Effector CD4-positive, alpha-beta T cell (primary cell): ENCODE data around the gene SARDH.
A peak's percentile ranks its signal among the peaks of the same experiment; 100 is the strongest.

Experiments
- DNase-seq: peaks from one replicate; pipeline ENCODE4 v3.0.0-alpha.2; 2020
- total RNA-seq: gene quantifications from one replicate; lab custom pipeline; 2026; lab: John Stamatoyannopoulos, UW

The SARDH gene, protein sequence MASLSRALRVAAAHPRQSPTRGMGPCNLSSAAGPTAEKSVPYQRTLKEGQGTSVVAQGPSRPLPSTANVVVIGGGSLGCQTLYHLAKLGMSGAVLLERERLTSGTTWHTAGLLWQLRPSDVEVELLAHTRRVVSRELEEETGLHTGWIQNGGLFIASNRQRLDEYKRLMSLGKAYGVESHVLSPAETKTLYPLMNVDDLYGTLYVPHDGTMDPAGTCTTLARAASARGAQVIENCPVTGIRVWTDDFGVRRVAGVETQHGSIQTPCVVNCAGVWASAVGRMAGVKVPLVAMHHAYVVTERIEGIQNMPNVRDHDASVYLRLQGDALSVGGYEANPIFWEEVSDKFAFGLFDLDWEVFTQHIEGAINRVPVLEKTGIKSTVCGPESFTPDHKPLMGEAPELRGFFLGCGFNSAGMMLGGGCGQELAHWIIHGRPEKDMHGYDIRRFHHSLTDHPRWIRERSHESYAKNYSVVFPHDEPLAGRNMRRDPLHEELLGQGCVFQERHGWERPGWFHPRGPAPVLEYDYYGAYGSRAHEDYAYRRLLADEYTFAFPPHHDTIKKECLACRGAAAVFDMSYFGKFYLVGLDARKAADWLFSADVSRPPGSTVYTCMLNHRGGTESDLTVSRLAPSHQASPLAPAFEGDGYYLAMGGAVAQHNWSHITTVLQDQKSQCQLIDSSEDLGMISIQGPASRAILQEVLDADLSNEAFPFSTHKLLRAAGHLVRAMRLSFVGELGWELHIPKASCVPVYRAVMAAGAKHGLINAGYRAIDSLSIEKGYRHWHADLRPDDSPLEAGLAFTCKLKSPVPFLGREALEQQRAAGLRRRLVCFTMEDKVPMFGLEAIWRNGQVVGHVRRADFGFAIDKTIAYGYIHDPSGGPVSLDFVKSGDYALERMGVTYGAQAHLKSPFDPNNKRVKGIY
- total RNA-seq, result 10.1 reads per million, percentile 32 among the genes with 10 or more reads in this experiment

DNA sequence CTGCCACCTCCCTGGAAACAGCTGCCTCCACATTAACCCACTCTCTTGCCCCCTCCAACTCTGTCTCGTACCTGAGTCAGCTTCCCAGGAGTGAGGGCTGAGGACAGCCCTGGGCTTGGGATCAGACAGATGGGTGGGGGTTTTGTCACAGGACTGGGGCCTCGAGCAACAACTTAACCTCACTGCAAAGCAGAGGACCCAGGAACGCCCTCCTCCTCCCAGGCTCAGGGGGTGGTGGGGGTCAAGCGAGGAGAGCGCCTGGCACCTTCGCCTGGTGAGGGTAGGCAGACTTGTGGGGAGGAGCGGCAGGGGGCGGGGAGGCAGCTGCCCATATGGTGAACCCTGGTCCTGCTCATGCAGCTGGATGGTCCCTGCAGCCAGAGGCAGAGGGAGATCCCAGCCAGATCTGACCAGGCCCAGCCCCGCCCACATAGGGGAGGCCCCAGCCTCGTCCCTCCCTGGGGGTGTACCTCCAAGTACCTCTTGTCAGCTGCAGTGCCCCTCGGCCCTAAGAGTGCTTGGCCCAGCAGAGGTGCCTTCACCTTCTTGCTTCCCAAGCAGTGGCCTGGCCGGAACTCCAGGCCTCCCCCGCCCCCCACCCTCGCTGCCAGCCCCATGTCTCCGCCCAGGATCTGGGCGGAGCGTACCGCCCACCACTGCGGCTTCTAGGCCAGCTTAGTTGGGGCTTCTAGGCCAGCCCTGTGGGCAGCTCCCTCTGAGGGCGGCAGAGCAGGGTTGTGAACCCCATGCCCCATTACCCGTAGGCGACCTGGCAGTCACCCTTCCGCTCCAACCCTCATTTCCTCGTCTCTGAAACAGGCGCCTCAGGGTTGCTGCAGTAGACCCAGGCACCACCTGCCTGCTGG, at the start of gene SARDH:
Gene SARDH (minus strand): TSS at position 579 of the 866 bp plus-strand sequence. CDS start 4,179 bp downstream, outside the sequence.
- no peak for DNase-seq

DNA sequence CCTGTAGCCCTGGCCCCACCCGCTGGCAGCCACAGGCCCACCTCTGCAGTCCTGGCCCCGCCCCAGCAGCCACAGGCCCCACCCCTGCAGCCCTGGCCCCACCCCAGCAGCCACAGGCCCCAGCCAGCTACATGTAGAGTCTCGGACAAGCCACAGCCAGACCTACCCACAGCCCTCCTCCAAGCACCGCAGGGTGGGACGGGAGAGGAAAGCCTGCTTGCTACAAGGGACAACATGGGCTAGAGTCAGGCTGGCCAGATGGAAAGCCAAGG, 49.5 kb upstream of the SARDH start:
- no peak for DNase-seq

DNA sequence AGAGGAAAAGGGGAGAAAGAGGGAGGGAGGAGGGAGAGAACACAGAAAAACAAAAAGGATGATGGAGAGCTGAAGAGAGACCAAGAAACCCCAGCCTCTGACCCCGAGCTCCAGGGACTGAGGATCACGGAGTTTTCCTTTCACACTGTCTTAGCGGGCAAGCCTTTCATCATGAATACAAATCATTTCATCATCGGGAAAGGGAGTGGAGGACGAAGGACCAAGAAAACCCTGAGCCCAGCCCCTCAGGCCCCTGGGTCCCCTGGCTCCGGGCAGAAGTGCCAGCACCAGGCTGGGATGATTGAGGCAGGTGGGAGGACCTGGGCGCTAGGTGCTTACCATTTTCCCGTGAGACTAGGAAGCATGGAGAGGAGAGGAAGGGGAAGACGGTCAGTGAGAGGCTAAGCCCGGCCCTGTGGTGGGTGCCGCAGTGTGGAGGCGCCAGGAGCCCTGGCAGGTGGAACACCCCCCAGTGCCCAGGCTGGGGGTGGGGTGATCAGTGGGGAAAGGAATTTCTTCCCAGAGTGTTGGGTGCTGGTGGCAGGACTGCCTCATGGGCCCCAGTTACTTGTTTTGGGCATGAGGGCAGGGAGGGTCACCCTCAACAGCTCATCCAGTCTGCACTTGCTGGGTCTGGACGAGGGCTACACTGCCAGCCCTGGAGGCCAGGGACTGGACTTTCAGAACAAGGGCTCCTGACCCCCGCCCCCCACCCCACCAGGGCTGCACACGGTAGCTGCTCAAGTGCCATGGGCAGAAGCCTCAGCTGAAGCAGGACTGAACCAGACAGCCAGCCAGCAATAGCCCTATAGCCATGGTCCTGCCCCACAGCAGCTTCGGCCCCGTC, 49.0 kb upstream of the SARDH start:
- DNase-seq, result no peak

DNA sequence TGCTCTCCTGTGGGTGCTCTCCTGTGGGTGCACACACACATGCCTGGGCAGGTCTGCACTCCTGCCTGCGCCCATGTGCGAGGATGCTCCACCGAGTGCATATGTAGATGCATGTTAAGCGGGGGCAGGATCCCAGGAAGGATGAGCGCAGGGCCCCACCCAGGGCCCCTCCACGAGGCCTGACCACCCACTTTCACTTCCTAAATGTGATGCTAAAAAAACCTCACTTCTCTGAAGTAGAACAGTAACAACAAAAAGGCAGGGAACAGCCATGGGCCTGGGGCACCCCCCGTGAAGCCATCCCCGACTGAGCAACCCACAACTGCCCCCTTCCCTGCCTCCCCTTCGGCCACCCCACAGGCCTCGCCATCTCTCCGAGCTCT, 48.2 kb upstream of the SARDH start:
- no peak for DNase-seq

DNA sequence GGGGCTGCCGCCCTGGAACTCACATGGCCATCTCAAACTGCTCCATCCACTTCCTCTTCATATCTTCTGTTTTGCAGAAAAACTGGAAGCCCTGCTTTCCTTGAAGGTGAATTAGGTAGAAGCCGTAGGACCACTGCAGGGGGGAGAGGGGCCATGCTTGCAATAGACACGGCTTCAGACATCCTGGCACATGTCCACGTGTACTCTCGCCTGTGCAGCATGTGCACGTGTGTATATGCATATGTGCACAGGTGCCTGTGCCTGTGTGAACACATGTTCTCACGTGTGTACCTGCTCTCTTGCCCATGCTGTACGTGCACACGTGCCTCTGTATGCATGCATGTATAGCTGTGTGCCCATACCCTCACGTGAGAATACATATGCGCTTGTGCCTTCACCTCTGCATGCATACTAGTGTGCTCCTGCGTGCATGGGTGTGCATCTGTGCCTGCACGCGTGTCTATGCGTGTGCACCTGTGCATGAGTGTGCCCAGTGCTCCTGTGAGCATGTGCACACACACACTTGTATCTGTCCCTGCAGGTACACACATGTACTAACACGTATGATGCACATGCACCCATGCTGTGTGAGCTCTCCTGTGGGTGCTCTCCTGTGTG, 47.7 kb upstream of the SARDH start:
- no peak for DNase-seq

DNA sequence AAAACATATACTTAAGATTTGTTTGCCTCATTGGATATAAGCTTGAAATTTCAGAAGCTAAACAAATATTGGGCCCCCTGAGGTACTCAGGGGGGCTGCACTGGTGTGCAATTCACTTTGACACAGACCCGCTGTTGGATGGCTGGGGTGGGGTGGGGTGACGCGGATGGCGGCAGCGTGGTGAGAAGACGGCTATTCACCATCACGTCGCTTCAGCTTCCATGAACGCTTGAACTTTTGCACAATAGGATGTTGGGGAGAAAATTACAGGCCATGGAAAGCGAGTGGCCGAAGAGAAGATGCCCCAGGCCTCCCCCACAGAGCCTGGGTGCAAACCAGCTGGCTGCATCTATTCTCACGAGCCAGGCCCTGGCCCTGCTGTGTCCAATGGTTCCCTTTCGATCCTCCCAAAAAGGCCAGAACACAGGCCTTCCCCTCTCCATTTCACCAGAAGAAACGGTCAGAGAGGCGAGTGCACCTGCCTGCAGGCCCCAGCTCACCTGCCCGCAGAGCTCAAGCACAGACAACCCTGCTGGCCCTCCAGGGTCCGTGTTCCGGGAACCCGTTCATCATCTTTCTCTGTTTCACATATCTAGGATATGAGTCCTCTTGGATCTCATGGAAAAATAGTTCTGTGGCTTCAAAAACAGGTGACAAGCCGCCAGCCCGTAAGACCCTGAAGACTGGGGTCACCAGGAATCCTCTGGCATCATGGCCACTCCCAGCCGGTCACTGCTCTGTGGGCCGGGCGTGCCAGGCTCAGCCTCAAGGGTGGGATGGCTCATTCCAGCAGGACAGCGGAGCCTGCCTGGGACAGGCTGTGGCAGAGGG, 46.8 kb upstream of the SARDH start:
- DNase-seq, result no peak

DNA sequence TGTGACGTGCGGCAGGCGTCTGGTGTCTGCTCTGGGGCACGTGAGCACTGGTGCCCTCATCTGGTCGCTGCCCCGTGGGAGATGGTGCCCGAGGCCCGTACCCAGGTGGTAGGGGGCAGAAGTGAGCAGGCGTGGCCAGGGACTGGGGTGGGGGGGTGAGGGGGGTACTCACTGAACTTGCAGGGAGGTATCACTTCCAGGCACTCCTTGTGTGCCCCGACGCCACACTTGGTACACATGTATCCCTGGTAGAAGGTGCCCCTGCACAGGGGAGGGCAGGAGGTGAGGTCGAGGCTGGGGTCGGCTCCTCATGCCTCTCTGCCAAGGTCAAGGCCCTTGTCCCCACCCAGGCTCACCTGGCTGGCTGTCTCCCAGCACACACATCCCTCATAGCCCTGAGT, 45.2 kb upstream of the SARDH start:
- no peak for DNase-seq

DNA sequence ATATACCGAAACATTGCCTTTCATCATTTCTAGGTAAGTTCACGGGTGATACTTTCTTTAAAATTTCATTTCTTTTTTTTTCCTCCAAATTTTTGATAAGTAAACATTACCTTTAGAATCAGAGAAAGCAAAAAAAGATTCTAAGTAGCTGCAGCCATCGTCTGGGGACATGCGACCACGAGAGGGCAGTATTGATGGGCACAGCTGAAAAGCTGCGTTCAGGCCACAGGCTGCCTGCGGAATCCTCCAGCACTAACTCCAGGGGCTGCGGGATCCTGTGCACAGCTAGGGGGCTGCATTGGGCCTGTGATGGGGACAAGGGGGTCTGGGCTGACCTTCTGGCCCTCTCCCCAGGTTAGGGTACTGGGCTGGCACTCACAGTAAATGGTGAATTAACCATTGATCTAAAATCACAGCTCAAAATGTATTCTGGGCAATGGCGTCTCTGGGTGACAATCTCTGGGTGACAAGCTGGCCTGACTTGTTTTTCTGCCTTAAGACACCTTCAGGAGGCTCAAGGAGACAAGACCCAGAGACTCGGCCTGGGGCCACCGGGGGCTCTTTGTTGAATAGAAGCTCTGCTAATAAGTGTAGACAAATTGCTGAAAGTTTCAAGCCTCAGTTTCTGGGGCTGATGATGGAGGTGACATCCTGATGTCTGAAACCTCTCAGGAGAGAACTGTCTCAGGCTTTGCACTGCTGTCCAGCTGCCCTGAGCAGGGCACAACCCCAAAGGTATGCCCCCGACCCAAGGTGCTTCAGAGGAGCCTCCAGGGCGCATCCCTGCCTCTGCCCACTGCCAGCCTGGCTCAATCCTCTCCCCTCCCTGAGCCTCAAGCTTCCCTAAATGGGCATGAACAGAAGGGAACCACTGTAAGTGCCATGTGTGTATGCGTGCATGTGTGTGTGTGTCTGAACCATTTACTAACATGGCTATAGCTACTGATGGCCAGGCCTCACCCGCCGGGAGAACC, 44.3 kb upstream of the SARDH start:
- DNase-seq, result peak; percentile 56

DNA sequence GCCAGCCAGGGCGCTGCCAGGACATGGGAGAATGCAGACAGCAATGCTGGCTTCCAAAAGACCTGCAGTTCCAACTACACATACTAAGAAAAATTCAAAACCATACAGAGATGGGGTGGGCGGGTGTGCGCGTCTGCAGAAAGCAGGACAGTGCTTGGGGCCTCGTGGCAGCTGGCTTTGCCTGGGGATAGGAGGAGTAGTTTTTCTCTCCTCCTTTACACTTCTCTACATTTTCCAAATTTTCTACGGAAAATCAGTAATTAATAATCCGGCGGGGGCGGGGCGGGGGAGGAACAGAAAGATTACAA, 43.6 kb upstream of the SARDH start:
- no peak for DNase-seq

DNA sequence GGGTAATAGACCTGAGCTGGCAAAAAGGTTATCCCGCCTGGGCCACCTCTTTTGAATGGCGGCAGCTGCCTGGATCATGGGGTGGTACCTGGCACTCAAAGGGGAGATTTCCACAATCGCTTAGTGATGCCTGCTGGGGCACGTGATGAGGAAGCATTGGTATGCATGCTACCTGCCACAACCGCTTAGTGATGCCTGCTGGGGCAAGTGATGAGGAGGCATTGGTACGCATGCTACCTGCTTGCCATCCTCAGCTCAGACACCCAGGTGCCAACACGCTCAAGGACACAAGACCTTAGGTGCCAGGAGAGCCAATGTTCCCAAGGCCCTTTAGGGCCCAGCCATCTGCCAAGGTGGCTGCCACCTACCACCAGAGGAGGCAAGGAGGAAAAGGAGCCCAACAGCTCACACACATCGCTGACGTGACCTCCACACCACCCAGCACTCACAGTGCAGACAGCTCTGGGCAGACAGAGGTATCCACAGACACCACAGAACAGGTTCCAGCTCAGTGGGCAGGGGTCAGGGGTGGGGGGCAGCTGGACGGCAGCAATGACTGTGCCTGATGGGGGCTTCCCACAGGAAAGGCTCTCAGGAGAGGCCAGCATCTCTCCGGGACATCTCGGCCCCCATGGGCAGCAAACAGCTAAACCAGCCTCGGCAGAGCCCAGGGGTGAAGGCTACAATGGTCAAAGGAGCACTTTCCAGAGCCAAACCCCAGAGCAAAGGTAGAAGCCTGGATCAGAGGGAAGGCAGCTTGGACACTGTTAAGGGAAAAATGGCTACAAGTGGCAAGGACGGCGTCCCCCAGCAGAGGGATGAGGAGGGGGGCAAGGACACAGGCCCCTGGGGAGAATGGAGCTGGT, 43.0 kb upstream of the SARDH start:
- no peak for DNase-seq

DNA sequence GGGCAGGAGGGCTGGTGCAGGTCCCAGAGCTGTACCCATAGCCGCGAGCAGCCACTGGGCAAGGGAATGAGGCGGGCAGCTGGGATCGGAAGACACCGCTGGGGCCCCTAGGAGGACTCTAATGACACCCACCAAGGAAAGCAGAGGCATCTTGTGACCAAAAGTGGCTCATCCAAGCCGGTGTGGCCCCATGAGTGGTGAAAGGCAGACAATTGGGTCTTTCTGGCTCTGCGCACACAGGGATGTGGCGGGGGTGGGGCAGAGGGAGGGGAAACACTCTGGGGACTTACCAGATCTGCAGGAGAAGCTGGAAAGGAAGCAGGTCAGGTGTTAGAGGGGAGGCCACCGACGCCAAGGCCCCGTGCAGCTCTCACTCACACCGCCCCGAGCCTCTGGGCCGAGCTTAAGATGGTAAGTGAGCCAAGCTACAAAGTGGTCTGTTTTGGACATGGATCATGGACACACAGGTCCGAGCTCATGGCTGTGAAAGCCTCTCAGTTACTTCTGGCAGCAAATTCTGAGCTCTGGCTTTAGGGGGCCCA, 42.3 kb upstream of the SARDH start:
- no peak for DNase-seq

DNA sequence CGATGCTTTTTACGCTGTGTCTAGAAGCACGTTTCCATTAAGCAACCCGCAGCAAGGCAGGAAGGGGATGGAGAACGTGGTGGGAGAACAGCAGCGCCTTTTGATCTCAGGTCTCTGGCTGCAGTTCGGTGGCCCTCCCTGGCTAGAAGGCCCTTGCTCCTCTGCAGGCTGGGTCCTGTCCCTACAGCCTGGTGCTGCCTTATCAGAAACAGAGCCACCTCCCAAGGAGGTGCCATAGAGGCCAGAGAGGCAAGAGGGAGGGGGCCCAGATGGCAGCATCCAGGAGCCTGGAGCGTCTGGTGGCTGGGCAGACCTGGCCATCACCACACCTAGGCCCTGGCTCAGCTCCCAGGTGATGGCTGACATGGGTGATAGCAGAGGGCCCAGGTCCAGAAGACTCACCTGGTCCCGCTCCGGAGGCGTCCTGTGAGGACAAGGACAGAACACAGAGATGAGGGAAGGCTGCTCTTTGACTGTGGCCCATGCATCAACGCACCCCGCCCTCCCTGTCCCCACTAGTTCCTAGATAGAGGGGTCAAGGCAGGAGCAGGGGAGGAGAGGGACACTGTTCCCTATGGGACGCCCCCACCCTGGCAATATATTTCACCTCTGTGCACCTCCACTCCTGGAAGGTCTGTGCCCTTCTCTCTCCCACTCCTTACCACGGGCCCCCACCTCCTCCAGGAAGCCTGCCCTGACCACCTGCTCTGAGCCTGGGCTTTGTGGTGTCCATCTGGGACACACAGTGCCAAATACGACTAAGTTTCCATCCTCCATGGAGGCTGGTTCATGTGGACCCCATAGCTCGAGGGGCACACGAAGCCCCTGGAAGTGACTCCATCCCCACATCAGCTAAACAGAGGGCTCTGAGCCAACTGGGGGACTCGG, 41.6 kb upstream of the SARDH start:
- no peak for DNase-seq

DNA sequence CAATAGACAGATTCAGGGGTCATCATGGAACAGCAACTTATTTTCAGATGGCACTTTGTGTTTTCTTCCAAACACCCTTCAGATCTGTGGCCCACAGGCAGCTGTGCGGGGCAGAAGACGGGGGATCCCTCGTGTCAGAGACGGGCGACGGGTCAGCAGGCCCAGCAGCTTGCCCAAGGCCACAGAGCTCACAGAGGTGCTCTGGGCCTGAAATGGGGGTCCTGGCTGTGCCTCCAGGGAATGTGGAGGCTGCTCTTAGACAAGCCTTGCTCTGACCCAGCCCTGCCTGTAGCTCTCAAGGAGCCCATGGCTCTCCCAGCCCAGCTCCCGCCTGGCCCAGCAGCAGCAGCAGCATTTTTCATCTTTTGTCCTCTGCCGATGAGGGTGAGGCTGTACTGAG, 40.9 kb upstream of the SARDH start:
- DNase-seq, result no peak

DNA sequence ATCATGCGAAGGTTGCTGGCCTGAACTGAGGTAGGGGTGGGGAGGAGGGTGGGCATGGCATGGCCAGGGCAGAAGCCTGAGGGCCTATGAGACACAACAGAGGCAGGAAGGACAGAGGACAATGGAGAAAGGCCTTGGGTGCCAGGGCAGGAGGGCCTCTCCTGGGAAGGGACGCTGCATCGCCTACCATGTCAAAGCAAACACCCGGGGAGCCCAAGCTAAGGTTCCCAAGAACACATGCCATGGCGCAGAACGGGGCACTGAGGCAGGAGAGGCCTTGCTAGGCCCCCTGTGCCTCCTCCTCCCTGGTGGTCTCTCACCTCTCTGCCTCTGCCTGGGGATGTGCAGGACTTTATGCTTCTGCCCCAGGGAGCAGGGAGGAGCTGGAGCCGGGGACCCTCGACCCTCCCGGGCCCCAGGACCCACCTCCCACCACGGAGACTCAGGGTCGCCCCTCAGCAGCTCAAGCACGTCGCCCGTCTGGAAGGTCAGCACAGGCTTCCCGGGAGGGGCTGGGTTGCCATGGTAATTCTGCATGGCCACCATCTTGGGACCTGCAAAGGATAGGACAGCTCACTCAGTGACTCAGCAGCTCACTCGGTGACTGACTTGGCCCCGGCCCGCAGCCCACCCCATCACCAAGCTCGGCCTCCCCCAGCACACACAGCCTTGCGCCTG, 40.3 kb upstream of the SARDH start:
- no peak for DNase-seq

DNA sequence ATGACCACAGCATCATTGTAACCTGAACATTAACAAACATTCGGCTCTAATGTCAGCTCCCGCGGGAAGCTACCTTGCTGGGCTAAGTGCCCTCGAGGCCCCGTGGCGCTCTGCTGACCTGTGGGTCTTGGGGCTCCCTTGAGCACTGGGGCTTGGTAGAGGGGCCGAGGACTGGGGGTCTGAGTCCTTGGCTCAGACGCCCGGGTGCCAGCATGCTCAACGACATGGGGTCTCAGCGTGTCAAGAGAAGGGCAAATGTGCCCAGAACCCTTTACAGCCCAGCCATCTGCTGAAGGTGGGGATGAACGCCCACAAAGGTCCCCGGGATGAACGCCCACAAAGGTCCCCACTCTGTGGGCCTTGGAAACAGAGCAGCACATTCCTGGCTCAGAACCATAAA, 39.7 kb upstream of the SARDH start:
- no peak for DNase-seq

DNA sequence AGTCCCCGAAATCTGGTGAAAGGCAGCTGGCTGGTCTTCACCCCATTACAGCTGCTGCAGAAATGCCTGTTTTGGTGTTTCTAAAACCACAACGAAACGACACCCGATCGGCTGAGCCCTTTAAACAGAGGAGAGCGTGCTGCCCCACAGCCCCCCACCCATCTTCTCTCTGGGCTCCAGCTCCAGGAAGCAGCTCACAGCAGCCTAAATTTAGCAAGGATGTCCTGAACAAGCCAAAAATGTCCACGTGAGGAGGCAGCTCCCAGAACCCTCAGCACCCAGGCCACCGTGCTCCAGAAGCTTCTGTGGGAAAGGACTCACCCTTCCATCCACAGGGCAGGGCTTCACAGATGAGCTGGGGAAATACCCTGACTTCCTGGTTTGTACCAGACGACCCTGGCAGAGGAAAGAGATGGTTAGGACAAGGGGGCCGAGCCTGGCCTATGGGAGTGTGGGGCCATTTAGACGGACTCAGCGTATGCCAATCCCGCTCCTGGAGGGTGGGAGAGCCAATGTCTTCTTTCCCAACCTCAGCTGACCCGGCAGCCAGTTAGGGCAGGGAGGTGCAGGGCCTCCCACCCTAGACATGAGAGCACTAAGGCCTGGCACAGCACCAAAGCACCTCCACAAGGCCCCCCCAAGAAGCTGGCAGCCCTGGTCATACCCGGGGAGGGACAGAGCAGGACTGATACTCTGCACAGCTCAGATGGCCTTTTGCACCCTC, 39.1 kb upstream of the SARDH start:
- DNase-seq, result no peak
